ENCODE results near the gene C15orf39. TPM values are rescaled to one million over a fixed set of nuclear protein-coding genes. Genes with fewer than 3 reads are reported as not detected.

Gene C15orf39
- total and polyA plus RNA-seq, 2 experiments from 2014 or later, result 13.4 to 54.1 TPM

DNA sequence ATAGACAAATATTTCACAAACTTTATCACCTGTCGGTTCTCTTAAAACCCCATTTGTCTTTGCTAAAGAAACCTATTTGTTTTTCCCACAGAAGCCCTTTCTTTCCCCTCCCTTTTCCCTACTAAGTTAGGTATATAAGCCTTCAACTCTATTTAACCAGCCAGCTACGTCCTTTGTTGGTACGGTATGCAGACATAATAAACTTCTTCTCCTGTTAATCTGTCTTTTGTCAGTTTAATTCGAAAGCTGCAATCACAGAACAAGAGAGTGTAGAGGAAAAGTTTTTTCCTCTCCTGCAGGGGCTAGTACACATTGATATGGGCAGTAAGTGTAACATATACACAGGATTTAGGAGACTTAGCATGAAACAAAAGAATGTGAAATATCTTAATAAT, 21.9 kb upstream of the C15orf39 start:
- 0 out of 2 replicates have a peak, but pooled peaks cover 11% of the 10 kb centered on the region for H3F3A ChIP-seq (replicated peaks; ENCODE audit: low read depth)
- no peaks in the 10 kb centered on the region for H3K9me2 ChIP-seq (ENCODE audit: insufficient read depth)
- Mint-ChIP-seq H3K4me3 (peak overlapping the region; percentile 12; the same call in 1 of the 3 replicates), H3K27ac (no peak overlapping the region), H3K36me3 (ENCODE audit: low read depth) (no peaks in the 10 kb centered on the region), H3K4me1 (peaks cover 36% of the 10 kb centered on the region), H3K9me3 (no peaks in the 10 kb centered on the region), H3K27me3 (ENCODE audit: insufficient read depth, low read depth, poor library complexity) (peaks cover 27% of the 10 kb centered on the region)
- ATAC-seq (no peak; the same call in 2 of the 3 replicates), DNase-seq (ENCODE audit: low spot score) (no peak)
- no peak overlapping the region for H3K27ac ChIP-seq (ENCODE audit: low read depth)
- peaks cover 14% of the 10 kb centered on the region for H3K27me3 ChIP-seq (ENCODE audit: insufficient read depth)
- H3K36me3 ChIP-seq (ENCODE audit: insufficient read depth), result no peaks in the 10 kb centered on the region
- TF ChIP-seq JUNB (IDR thresholded peaks at IDR 0.05; ENCODE audit: unreplicated experiment) (no peak), CREB1 (CRISPR knock-in tag; IDR thresholded peaks at IDR 0.05; ENCODE audit: low read depth) (no peak), ZNF331 (CRISPR knock-in tag; IDR thresholded peaks at IDR 0.05; ENCODE audit: low read depth) (no peak)
- H3K79me2 ChIP-seq (replicated peaks; ENCODE audit: insufficient read depth), result no peaks in the 10 kb centered on the region
- peaks cover 42% of the 10 kb centered on the region for H3K4me1 ChIP-seq (ENCODE audit: insufficient read depth)
- no peaks in the 10 kb centered on the region for H4K20me1 ChIP-seq (replicated peaks; ENCODE audit: insufficient read depth)
- H2AFZ ChIP-seq, result no peak overlapping the region
- H3K4me2 ChIP-seq, result peak overlapping the region; percentile 87
- H3K4me3 ChIP-seq, result no peak overlapping the region; the same call in 1 of the 2 replicates

DNA sequence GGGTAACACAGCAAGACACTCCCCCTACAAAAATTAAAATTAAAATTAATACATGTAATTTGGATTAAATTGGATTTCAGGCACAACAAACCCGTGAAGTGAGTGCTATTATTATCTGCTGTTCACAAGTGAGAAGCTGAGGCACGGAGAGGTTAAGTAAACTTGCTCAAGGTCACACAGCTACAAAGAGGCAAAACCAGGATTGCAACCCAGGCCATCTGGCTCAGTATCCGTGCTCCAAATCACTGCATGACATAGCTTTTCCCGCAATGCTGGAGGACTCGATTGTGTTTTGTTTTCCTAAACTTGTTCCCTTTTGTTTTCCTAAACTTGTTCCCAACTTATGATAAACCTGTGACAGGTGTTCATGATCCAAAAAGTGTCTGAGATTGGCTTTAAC, 19.9 kb upstream of the C15orf39 start:
- H3K36me3 Mint-ChIP-seq (ENCODE audit: low read depth), result no peaks in the 10 kb centered on the region
- Histone ChIP-seq H4K20me1 (replicated peaks; ENCODE audit: insufficient read depth) (no peaks in the 10 kb centered on the region), H3K27me3 (ENCODE audit: insufficient read depth) (peaks cover 14% of the 10 kb centered on the region), H3K4me3 (no peak overlapping the region), H3K36me3 (ENCODE audit: insufficient read depth) (no peaks in the 10 kb centered on the region), H3K79me2 (replicated peaks; ENCODE audit: insufficient read depth) (no peaks in the 10 kb centered on the region), H3F3A (replicated peaks; ENCODE audit: low read depth) (0 out of 2 replicates have a peak, but pooled peaks cover 11% of the 10 kb centered on the region), H3K27ac (ENCODE audit: low read depth) (no peak overlapping the region), H2AFZ (peak overlapping the region; percentile 90; the same call in 1 of the 2 replicates), H3K4me2 (no peak overlapping the region), H3K9me2 (ENCODE audit: insufficient read depth) (no peaks in the 10 kb centered on the region), H3K4me1 (ENCODE audit: insufficient read depth) (peaks cover 49% of the 10 kb centered on the region)
- peaks cover 24% of the 10 kb centered on the region for H3K27me3 Mint-ChIP-seq (ENCODE audit: insufficient read depth, low read depth, poor library complexity)
- peaks cover 41% of the 10 kb centered on the region for H3K4me1 Mint-ChIP-seq
- H3K4me3 Mint-ChIP-seq, result no peak overlapping the region; the same call in 2 of the 3 replicates
- H3K27ac Mint-ChIP-seq, result no peak overlapping the region
- no peaks in the 10 kb centered on the region for H3K9me3 Mint-ChIP-seq
- no peak for ATAC-seq
- no peak for DNase-seq (ENCODE audit: low spot score)
- TF ChIP-seq, protein P1, sequence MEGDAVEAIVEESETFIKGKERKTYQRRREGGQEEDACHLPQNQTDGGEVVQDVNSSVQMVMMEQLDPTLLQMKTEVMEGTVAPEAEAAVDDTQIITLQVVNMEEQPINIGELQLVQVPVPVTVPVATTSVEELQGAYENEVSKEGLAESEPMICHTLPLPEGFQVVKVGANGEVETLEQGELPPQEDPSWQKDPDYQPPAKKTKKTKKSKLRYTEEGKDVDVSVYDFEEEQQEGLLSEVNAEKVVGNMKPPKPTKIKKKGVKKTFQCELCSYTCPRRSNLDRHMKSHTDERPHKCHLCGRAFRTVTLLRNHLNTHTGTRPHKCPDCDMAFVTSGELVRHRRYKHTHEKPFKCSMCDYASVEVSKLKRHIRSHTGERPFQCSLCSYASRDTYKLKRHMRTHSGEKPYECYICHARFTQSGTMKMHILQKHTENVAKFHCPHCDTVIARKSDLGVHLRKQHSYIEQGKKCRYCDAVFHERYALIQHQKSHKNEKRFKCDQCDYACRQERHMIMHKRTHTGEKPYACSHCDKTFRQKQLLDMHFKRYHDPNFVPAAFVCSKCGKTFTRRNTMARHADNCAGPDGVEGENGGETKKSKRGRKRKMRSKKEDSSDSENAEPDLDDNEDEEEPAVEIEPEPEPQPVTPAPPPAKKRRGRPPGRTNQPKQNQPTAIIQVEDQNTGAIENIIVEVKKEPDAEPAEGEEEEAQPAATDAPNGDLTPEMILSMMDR (conservative IDR thresholded peaks at IDR 0.05; ENCODE audit: low read depth in 2 of 2), result no peak
- TF ChIP-seq, protein P2, sequence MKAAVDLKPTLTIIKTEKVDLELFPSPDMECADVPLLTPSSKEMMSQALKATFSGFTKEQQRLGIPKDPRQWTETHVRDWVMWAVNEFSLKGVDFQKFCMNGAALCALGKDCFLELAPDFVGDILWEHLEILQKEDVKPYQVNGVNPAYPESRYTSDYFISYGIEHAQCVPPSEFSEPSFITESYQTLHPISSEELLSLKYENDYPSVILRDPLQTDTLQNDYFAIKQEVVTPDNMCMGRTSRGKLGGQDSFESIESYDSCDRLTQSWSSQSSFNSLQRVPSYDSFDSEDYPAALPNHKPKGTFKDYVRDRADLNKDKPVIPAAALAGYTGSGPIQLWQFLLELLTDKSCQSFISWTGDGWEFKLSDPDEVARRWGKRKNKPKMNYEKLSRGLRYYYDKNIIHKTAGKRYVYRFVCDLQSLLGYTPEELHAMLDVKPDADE (IDR thresholded peaks at IDR 0.05), result no peak
- TF ChIP-seq, protein P3, sequence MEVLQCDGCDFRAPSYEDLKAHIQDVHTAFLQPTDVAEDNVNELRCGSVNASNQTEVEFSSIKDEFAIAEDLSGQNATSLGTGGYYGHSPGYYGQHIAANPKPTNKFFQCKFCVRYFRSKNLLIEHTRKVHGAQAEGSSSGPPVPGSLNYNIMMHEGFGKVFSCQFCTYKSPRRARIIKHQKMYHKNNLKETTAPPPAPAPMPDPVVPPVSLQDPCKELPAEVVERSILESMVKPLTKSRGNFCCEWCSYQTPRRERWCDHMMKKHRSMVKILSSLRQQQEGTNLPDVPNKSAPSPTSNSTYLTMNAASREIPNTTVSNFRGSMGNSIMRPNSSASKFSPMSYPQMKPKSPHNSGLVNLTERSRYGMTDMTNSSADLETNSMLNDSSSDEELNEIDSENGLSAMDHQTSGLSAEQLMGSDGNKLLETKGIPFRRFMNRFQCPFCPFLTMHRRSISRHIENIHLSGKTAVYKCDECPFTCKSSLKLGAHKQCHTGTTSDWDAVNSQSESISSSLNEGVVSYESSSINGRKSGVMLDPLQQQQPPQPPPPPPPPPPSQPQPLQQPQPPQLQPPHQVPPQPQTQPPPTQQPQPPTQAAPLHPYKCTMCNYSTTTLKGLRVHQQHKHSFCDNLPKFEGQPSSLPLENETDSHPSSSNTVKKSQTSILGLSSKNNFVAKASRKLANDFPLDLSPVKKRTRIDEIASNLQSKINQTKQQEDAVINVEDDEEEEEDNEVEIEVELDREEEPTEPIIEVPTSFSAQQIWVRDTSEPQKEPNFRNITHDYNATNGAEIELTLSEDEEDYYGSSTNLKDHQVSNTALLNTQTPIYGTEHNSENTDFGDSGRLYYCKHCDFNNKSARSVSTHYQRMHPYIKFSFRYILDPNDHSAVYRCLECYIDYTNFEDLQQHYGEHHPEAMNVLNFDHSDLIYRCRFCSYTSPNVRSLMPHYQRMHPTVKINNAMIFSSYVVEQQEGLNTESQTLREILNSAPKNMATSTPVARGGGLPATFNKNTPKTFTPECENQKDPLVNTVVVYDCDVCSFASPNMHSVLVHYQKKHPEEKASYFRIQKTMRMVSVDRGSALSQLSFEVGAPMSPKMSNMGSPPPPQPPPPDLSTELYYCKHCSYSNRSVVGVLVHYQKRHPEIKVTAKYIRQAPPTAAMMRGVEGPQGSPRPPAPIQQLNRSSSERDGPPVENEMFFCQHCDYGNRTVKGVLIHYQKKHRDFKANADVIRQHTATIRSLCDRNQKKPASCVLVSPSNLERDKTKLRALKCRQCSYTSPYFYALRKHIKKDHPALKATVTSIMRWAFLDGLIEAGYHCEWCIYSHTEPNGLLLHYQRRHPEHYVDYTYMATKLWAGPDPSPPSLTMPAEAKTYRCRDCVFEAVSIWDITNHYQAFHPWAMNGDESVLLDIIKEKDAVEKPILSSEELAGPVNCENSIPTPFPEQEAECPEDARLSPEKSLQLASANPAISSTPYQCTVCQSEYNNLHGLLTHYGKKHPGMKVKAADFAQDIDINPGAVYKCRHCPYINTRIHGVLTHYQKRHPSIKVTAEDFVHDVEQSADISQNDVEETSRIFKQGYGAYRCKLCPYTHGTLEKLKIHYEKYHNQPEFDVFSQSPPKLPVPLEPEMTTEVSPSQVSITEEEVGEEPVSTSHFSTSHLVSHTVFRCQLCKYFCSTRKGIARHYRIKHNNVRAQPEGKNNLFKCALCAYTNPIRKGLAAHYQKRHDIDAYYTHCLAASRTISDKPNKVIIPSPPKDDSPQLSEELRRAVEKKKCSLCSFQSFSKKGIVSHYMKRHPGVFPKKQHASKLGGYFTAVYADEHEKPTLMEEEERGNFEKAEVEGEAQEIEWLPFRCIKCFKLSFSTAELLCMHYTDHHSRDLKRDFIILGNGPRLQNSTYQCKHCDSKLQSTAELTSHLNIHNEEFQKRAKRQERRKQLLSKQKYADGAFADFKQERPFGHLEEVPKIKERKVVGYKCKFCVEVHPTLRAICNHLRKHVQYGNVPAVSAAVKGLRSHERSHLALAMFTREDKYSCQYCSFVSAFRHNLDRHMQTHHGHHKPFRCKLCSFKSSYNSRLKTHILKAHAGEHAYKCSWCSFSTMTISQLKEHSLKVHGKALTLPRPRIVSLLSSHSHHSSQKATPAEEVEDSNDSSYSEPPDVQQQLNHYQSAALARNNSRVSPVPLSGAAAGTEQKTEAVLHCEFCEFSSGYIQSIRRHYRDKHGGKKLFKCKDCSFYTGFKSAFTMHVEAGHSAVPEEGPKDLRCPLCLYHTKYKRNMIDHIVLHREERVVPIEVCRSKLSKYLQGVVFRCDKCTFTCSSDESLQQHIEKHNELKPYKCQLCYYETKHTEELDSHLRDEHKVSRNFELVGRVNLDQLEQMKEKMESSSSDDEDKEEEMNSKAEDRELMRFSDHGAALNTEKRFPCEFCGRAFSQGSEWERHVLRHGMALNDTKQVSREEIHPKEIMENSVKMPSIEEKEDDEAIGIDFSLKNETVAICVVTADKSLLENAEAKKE (CRISPR knock-in tag; IDR thresholded peaks at IDR 0.05), result no peak
- TF ChIP-seq CREB1 (CRISPR knock-in tag; IDR thresholded peaks at IDR 0.05; ENCODE audit: low read depth) (no peak), ZNF114 (CRISPR knock-in tag; IDR thresholded peaks at IDR 0.05) (no peak), ZNF331 (CRISPR knock-in tag; IDR thresholded peaks at IDR 0.05; ENCODE audit: low read depth) (no peak), EZH2phosphoT487 (IDR thresholded peaks at IDR 0.05; ENCODE audit: unreplicated experiment) (no peak)
- TF ChIP-seq, protein P4, sequence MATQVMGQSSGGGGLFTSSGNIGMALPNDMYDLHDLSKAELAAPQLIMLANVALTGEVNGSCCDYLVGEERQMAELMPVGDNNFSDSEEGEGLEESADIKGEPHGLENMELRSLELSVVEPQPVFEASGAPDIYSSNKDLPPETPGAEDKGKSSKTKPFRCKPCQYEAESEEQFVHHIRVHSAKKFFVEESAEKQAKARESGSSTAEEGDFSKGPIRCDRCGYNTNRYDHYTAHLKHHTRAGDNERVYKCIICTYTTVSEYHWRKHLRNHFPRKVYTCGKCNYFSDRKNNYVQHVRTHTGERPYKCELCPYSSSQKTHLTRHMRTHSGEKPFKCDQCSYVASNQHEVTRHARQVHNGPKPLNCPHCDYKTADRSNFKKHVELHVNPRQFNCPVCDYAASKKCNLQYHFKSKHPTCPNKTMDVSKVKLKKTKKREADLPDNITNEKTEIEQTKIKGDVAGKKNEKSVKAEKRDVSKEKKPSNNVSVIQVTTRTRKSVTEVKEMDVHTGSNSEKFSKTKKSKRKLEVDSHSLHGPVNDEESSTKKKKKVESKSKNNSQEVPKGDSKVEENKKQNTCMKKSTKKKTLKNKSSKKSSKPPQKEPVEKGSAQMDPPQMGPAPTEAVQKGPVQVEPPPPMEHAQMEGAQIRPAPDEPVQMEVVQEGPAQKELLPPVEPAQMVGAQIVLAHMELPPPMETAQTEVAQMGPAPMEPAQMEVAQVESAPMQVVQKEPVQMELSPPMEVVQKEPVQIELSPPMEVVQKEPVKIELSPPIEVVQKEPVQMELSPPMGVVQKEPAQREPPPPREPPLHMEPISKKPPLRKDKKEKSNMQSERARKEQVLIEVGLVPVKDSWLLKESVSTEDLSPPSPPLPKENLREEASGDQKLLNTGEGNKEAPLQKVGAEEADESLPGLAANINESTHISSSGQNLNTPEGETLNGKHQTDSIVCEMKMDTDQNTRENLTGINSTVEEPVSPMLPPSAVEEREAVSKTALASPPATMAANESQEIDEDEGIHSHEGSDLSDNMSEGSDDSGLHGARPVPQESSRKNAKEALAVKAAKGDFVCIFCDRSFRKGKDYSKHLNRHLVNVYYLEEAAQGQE (IDR thresholded peaks at IDR 0.05; ENCODE audit: unreplicated experiment), result no peak

All from GM23338 (cell line).